ENCODE data around the gene NAT10. TPM values are rescaled to one million over a fixed set of nuclear protein-coding genes. Genes with fewer than 3 reads are reported as not detected.

The NAT10 gene
- polyA plus RNA-seq, 1 donor from 2014 or later, result 12.7 TPM

- Histone ChIP-seq H3K27me3 (ENCODE audit: insufficient read depth, low read depth, low read length) (no peaks in the 10 kb centered on the region), H3K27ac (ENCODE audit: low read length) (no peak overlapping the region), H3K9me2 (ENCODE audit: insufficient read depth, low read length) (no peaks in the 10 kb centered on the region), H3K9ac (ENCODE audit: low read length) (no peak overlapping the region), H3K4me2 (ENCODE audit: low read length) (no peak overlapping the region), H3K36me3 (ENCODE audit: insufficient read depth, low read length) (peaks cover 20% of the 10 kb centered on the region), H3K4me3 (ENCODE audit: low read length) (no peak overlapping the region), H2AFZ (ENCODE audit: low read depth, low read length) (no peak overlapping the region), H3F3A (ENCODE audit: insufficient read depth, low read length, poor library complexity, severe bottlenecking) (no peaks in the 10 kb centered on the region), H3K79me2 (replicated peaks; ENCODE audit: insufficient read depth, low read length) (no peaks in the 10 kb centered on the region), H3K9me3 (ENCODE audit: low read length) (no peaks in the 10 kb centered on the region), H4K20me1 (ENCODE audit: insufficient read depth) (no peaks in the 10 kb centered on the region)
- TF ChIP-seq POLR2AphosphoS5 (IDR thresholded peaks at IDR 0.05) (no peak), REST (IDR thresholded peaks at IDR 0.05; ENCODE audit: borderline replicate concordance) (no peak)
Observed at GRCh38 chr11:34139346-34139745, 33.9 kb downstream of the NAT10 start.

GRCh38 chr11:34140149-34140548 is 34.7 kb downstream of the NAT10 start:
- no peak for TF ChIP-seq MXI1 (conservative IDR thresholded peaks at IDR 0.05; ENCODE audit: poor library complexity, severe bottlenecking)
- no peak for TF ChIP-seq REST (IDR thresholded peaks at IDR 0.05; ENCODE audit: borderline replicate concordance)
- no peak for TF ChIP-seq SMC3 (conservative IDR thresholded peaks at IDR 0.05; ENCODE audit: poor library complexity)
- no peak for TF ChIP-seq CTCF (IDR thresholded peaks at IDR 0.05; ENCODE audit: poor library complexity, severe bottlenecking)
- no peak for TF ChIP-seq TAF1 (IDR thresholded peaks at IDR 0.05; ENCODE audit: low read depth)
- no peak for TF ChIP-seq EZH2 (IDR thresholded peaks at IDR 0.05; ENCODE audit: borderline replicate concordance, insufficient read depth, low read length, poor library complexity, severe bottlenecking)
- TF ChIP-seq POLR2AphosphoS5 (IDR thresholded peaks at IDR 0.05), result no peak
- TF ChIP-seq EP300 (conservative IDR thresholded peaks at IDR 0.05; ENCODE audit: poor library complexity, severe bottlenecking), result no peak
- no peak for TF ChIP-seq RAD21 (conservative IDR thresholded peaks at IDR 0.05)
- Histone ChIP-seq H3F3A (ENCODE audit: insufficient read depth, low read length, poor library complexity, severe bottlenecking) (no peaks in the 10 kb centered on the region), H3K27me3 (ENCODE audit: insufficient read depth, low read depth, low read length) (no peaks in the 10 kb centered on the region), H3K36me3 (ENCODE audit: insufficient read depth, low read length) (peaks cover 20% of the 10 kb centered on the region), H2AFZ (ENCODE audit: low read depth, low read length) (no peak overlapping the region), H4K20me1 (ENCODE audit: insufficient read depth) (no peaks in the 10 kb centered on the region), H3K4me3 (ENCODE audit: low read length) (no peak overlapping the region), H3K79me2 (replicated peaks; ENCODE audit: insufficient read depth, low read length) (no peaks in the 10 kb centered on the region), H3K9me3 (ENCODE audit: low read length) (no peaks in the 10 kb centered on the region), H3K4me2 (ENCODE audit: low read length) (no peak overlapping the region), H3K9ac (ENCODE audit: low read length) (no peak overlapping the region), H3K9me2 (ENCODE audit: insufficient read depth, low read length) (no peaks in the 10 kb centered on the region), H3K27ac (ENCODE audit: low read length) (no peak overlapping the region)

Data from neural cell (in vitro differentiated cells).